Hematopoietic multipotent progenitor cell treated with erythropoietin and hydrocortisone succinate and interleukin-3 and kit ligand, for 8 days (in vitro differentiated cells): ENCODE data around the gene DCST1.
A peak's percentile ranks its signal among the peaks of the same experiment; 100 is the strongest.

ENCODE experiments used
- DNase-seq: peaks from one replicate; pipeline ENCODE4 v3.0.0-alpha.2; 2015

The DCST1 gene

DNA sequence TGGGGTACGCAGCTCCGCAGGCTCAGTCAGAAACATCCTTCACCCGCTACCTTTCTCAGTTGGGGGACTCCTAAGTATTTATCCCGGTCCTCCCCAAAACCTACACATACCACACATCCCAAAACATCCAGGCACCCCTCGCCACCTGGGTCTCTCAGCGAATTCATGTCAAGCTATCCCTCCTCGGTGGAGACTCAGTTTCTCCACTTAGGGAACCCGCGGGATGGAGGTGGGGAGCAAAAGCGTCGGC lies 32.3 kb upstream of the DCST1 start:
- no peak for DNase-seq

DNA sequence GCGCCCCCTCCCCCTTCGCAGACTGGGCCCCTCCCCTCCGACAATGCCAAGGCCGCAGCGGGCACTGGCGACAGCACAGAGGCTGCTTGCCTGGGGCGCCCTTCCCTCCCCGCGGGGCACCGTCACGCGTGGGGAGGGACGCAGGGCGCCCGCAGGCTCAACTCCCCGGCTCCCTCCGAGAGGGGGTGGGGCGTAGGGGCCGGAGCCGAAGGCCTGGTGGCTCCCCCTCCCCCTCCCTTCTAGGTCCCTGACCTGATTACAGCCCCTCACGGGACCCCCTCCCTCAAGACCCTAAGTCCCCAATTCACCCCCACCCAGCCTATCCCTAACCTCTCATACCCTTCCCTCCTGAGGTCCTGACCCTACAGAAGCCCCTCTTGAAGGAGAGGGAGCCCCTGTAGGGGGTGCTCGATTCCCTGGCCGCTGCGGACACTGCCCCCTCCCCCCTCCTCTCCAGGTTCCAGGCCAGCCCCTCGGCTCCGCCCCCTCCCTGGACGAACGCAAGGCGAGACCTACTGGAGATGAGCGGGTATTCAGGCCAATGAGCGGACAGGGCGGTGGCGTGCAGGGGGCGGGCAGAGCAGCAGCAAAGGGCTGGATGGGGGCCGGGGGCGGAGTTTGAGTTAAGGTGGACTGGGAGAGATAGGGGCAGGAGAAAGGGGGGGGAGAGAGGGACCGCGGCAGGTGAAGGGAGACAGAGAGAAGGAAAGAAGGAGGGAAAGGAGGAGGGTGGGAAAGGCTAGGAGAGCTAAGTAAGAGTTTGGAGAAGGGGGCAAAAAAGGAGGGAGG lies 31.8 kb upstream of the DCST1 start:
- peak; percentile 98 for DNase-seq

GRCh38 chr1:155002464-155003226 lies 31.0 kb upstream of the DCST1 start, which contains the start of gene ZBTB7B:
TSS of gene ZBTB7B (plus strand) at chr1:155002802. CDS start at chr1:155014661, 11,859 bp downstream.
- peak; percentile 38 for DNase-seq

GRCh38 chr1:155003227-155003765 lies 30.3 kb upstream of the DCST1 start:
- DNase-seq, result no peak

DNA sequence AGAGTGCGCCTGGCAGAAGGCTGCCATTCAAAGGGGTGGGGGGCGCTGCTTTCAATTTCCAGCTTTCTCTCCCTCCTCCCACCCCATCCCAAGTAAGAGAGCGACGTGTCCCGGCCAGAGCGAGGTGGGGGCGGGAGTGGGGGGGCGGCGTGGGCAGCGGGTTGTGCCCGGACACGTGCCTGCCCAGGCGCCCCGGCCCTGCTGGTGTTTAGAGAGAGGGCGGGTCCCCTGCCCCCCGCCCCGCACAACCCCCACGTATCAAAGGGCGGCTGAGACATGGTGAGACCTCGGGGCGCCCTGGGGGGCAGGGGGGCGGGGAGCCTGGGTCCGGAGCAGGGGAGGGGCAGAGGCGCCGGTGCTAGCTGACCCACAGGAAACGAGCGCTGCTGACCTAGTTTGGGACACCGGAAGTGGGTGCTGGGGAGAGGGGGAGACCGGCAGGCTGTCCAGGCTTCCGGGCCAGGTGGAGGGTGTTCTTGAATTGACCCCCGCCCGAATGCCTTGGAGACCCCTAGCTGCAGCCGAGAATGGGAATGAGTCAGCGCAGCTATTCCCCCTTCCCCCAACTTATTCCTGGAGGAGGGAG lies 29.8 kb upstream of the DCST1 start:
- DNase-seq, result peak; percentile 42

GRCh38 chr1:155004352-155005075 lies 29.1 kb upstream of the DCST1 start:
- no peak for DNase-seq

DNA sequence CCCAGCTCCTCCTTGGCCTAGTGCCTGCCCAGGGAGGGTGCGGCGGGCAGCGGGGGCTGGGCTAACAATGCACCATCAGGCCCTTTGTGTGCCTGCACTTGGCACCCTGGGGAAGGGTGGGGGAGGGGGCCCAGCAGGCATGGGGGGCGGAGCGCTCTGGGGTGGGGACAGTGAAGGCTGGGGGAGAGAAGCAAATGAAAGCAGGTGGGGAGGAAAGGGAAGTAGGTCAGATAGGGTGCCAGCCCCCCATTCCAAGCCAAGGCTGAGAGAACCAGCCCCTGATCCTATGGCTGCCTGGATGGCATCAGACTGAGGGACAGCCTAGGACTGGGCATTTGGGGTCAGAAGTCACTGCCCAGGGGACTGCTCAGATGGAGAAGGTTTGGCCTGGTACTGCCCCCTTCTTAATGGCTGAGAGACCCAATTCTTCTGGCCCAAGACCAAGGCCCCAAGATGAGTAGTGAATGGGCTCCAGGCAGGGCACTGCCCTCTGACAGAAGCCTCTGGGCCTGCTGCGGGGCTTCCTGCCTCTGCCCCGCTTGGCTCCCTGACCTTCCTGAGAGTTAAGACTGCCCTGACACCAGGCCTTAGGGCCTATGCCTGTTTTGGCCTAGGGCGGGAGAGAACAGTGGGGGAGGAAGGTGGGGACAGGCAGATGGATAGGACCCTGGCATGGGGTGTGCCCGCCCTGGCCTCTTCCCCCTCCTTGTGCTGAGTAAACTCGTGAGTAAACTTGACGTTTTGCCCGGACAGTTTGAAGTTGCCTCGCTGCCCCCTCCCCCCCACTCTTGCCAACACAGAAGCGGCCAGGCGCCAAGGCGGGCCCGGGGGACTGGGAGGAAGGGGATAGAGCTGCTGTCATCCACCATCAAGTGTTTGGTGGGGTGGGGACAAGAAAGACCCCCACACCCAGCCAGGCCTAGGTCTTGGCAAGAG lies 28.3 kb upstream of the DCST1 start:
- DNase-seq, result peak; percentile 69

- DNase-seq, result peak; percentile 69
Measured at GRCh38 chr1:155006601-155007101, 27.0 kb upstream of the DCST1 start.

- DNase-seq, result no peak
Measured at GRCh38 chr1:155007251-155007828, 26.3 kb upstream of the DCST1 start.

GRCh38 chr1:155008015-155008941 lies 25.3 kb upstream of the DCST1 start:
- no peak for DNase-seq

- DNase-seq, result no peak
Measured at GRCh38 chr1:155009221-155009711, 24.4 kb upstream of the DCST1 start.

DNA sequence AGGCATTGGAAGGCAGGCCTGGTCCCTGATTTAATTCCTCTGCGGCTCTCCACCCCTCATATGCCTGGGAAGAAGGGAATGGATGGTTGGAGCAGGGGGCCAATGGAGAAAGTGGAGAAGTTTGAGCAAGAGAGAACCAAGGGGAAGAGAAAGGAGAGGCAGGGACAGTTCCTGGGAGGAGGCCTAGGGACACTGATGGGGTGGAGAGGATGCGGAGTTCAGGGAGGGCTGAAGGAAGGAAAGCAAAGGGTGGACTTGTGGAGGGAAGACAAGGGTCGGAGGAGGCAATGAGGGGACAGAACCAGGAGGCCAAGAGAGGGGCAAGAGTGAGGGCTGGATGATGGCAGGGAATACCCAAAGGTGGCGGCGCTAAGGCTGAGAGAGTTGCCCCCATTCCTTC lies 23.9 kb upstream of the DCST1 start:
- no peak for DNase-seq

- DNase-seq, result no peak
Measured at GRCh38 chr1:155010211-155010918, 23.3 kb upstream of the DCST1 start.

DNA sequence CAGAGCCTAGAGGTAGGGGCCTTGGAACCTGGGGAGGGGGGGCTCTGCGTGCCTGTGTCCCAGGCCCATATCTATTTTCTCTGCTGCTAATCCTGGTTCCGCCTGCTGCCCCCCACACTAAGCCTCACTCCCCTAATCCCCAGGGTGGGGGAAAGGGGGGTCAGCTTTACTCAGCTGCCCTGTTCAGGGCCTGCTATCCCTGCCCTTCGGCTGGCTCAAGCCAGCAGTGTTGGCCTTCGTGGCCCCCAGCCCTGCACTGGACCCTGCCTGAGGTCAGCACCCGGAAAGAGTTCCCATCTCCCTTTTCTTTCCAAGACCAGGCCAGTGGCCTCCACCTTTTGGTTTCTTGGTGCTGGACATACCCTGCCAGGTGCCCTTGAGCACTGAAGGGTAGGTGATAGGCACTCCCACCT lies 22.6 kb upstream of the DCST1 start:
- no peak for DNase-seq

- DNase-seq, result no peak
Measured at GRCh38 chr1:155011437-155012025, 22.1 kb upstream of the DCST1 start.

- peak; percentile 96 for DNase-seq
Measured at GRCh38 chr1:155012026-155012546, 21.5 kb upstream of the DCST1 start.

- peak; percentile 57 for DNase-seq
Measured at GRCh38 chr1:155012776-155013602, 20.6 kb upstream of the DCST1 start.

DNA sequence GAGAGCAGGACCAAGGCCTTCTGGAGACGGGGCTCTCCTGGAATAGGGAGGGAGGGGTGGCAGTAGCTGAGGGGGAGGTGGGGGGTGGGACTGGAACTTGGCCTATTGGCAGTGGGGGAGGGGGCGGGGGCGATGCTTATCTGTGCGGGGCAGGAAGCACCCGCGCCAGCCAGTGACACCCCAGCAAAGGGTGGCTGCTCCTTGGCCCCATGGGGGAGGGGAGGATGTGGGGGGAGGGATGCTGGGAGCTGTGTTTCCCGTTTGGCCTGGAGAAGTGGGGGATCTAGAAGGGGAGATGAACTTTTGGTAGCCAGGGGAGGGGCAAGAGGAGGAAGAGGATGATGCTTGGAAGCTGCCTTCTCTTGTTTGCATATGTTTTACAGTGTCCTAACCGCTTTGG lies 20.0 kb upstream of the DCST1 start:
- peak; percentile 62 for DNase-seq
